Measurements from ENCODE around the gene ADSL. TPM values are rescaled to one million over a fixed set of nuclear protein-coding genes. Genes with fewer than 3 reads are reported as not detected.

The ADSL gene
- total and polyA plus RNA-seq, 2 experiments from 2014 or later = 72.5 to 123 TPM

DNA sequence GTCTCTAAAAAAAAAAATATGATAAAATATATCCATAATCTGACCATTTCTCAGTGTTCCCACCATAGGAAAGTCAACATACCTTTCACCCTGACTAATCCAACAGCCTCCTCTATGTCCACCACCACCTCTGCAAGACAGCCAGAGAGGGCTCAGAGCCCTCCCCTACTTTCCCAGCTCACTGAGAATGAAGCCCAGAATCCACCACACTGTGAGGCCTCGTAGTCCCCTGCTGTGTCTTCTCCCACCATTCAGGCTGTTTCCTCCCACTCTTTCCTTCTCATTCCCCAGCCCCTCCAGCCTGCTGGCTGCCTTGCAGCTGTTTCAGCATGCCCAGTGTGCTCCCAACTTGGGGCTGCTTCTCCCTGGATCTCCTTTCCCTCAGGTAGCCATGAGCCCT, 51.1 kb downstream of the ADSL start:
- no peak overlapping the region for H3K27ac ChIP-seq
- H3K9me3 ChIP-seq (ENCODE audit: low read depth) = no peaks in the 10 kb centered on the region
- no peak for TF ChIP-seq EZH2phosphoT487 (IDR thresholded peaks at IDR 0.05; ENCODE audit: insufficient read depth, low read depth)
- TF ChIP-seq EZH2 (IDR thresholded peaks at IDR 0.05; ENCODE audit: insufficient read depth, poor library complexity, severe bottlenecking) = no peak
- in situ Hi-C loops (cut with MboI) = no loop called here
- H3K4me2 ChIP-seq (ENCODE audit: unreplicated experiment) = no peak overlapping the region
- H3K9me2 ChIP-seq (ENCODE audit: insufficient read depth) = no peaks in the 10 kb centered on the region
- H3K4me1 ChIP-seq (ENCODE audit: insufficient read depth) = no peaks in the 10 kb centered on the region
- no peaks in the 10 kb centered on the region for H3F3A ChIP-seq (ENCODE audit: insufficient read depth)
- peaks cover 7% of the 10 kb centered on the region; the same call in 1 of the 2 replicates for H3K36me3 ChIP-seq (ENCODE audit: low read depth)
- no peaks in the 10 kb centered on the region for H3K27me3 ChIP-seq (replicated peaks; ENCODE audit: insufficient read depth)
- no peaks in the 10 kb centered on the region for H4K20me1 ChIP-seq (ENCODE audit: insufficient read depth)
- H2AFZ ChIP-seq = no peak overlapping the region
- no peak overlapping the region for H3K4me3 ChIP-seq
- H3K79me2 ChIP-seq (ENCODE audit: insufficient read depth) = peaks cover 20% of the 10 kb centered on the region; the same call in 1 of the 2 replicates
- WGBS, 2 experiments (ENCODE audit: low coverage in 1 of 2, low lambda C conversion rate in 2 of 2, missing lambda C conversion rate in 2 of 2) = 95 to 100% methylated on average over 1 of the region's 1 CpG
- no peak overlapping the region for H3K9ac ChIP-seq
- DNase-seq = no peak

GRCh38 chr22:40399621-40400020, 53.3 kb downstream of the ADSL start:
- TF ChIP-seq EZH2phosphoT487 (IDR thresholded peaks at IDR 0.05; ENCODE audit: insufficient read depth, low read depth) = no peak
- no peak for TF ChIP-seq EZH2 (IDR thresholded peaks at IDR 0.05; ENCODE audit: insufficient read depth, poor library complexity, severe bottlenecking)
- WGBS, 2 experiments (ENCODE audit: low coverage in 1 of 2, low lambda C conversion rate in 2 of 2, missing lambda C conversion rate in 2 of 2) = 100% methylated on average over 2 of the region's 2 CpGs
- Histone ChIP-seq H3K79me2 (ENCODE audit: insufficient read depth) (peaks cover 7% of the 10 kb centered on the region; the same call in 1 of the 2 replicates), H3K27ac (no peak overlapping the region), H3K4me1 (ENCODE audit: insufficient read depth) (no peaks in the 10 kb centered on the region), H3K27me3 (replicated peaks; ENCODE audit: insufficient read depth) (no peaks in the 10 kb centered on the region), H3F3A (ENCODE audit: insufficient read depth) (no peaks in the 10 kb centered on the region), H3K9me2 (ENCODE audit: insufficient read depth) (no peaks in the 10 kb centered on the region), H3K4me2 (ENCODE audit: unreplicated experiment) (no peak overlapping the region), H3K36me3 (ENCODE audit: low read depth) (peaks cover 13% of the 10 kb centered on the region; the same call in 1 of the 2 replicates), H2AFZ (no peak overlapping the region), H3K4me3 (no peak overlapping the region), H4K20me1 (ENCODE audit: insufficient read depth) (no peaks in the 10 kb centered on the region), H3K9me3 (ENCODE audit: low read depth) (no peaks in the 10 kb centered on the region), H3K9ac (no peak overlapping the region)
- no peak for DNase-seq
- in situ Hi-C loops (cut with MboI) = no loop called here

- in situ Hi-C loops (cut with MboI) = no loop called here
- TF ChIP-seq EZH2 (IDR thresholded peaks at IDR 0.05; ENCODE audit: insufficient read depth, poor library complexity, severe bottlenecking) (no peak), EZH2phosphoT487 (IDR thresholded peaks at IDR 0.05; ENCODE audit: insufficient read depth, low read depth) (no peak)
- Histone ChIP-seq H3F3A (ENCODE audit: insufficient read depth) (no peaks in the 10 kb centered on the region), H3K4me1 (ENCODE audit: insufficient read depth) (no peaks in the 10 kb centered on the region), H3K9ac (no peak overlapping the region), H2AFZ (no peak overlapping the region), H3K27me3 (replicated peaks; ENCODE audit: insufficient read depth) (no peaks in the 10 kb centered on the region), H3K4me3 (no peak overlapping the region), H3K9me3 (ENCODE audit: low read depth) (no peaks in the 10 kb centered on the region), H4K20me1 (ENCODE audit: insufficient read depth) (no peaks in the 10 kb centered on the region), H3K4me2 (ENCODE audit: unreplicated experiment) (no peak overlapping the region), H3K9me2 (ENCODE audit: insufficient read depth) (no peaks in the 10 kb centered on the region), H3K36me3 (ENCODE audit: low read depth) (peaks cover 15% of the 10 kb centered on the region; the same call in 1 of the 2 replicates), H3K27ac (no peak overlapping the region), H3K79me2 (ENCODE audit: insufficient read depth) (peaks cover 2% of the 10 kb centered on the region; the same call in 1 of the 2 replicates)
- DNase-seq = no peak
- WGBS, 2 experiments (ENCODE audit: low coverage in 1 of 2, low lambda C conversion rate in 2 of 2, missing lambda C conversion rate in 2 of 2) = 93 to 94% methylated on average over 15 of the region's 15 CpGs
These were observed 53.9 kb downstream of the ADSL start for GRCh38 chr22:40400159-40400558.

DNA sequence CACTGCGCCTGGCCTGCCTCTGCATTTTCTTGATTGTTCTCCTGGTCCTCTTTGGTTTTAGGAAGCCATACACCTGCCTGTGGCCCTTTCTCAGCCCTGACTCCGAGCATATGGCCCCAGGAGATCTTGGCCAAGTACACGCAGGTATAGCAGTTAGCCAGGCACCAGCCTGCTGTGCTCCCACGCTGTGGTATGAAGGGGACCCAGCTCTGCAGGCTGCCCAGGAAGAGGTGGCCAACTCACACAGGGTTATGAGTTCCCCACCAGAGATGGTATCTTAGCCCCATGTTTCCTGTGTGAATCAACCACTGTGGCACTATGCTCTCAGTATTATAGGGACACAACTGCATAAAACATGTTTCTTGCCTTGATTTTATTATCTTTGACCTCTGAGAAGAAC, 55.2 kb downstream of the ADSL start:
- Histone ChIP-seq H3K4me1 (ENCODE audit: insufficient read depth) (no peaks in the 10 kb centered on the region), H3K36me3 (ENCODE audit: low read depth) (peaks cover 9% of the 10 kb centered on the region; the same call in 1 of the 2 replicates), H4K20me1 (ENCODE audit: insufficient read depth) (no peaks in the 10 kb centered on the region), H2AFZ (no peak overlapping the region), H3K9me2 (ENCODE audit: insufficient read depth) (no peaks in the 10 kb centered on the region), H3K27me3 (replicated peaks; ENCODE audit: insufficient read depth) (no peaks in the 10 kb centered on the region), H3K9ac (no peak overlapping the region), H3K9me3 (ENCODE audit: low read depth) (no peaks in the 10 kb centered on the region), H3K27ac (no peak overlapping the region), H3F3A (ENCODE audit: insufficient read depth) (no peaks in the 10 kb centered on the region), H3K4me2 (ENCODE audit: unreplicated experiment) (no peak overlapping the region), H3K79me2 (ENCODE audit: insufficient read depth) (no peaks in the 10 kb centered on the region), H3K4me3 (no peak overlapping the region)
- in situ Hi-C loops (cut with MboI) = no loop called here
- 98 to 100% methylated on average over 4 of the region's 4 CpGs for WGBS, 2 experiments (ENCODE audit: low coverage in 1 of 2, low lambda C conversion rate in 2 of 2, missing lambda C conversion rate in 2 of 2)
- no peak for DNase-seq
- TF ChIP-seq EZH2phosphoT487 (IDR thresholded peaks at IDR 0.05; ENCODE audit: insufficient read depth, low read depth) (no peak), EZH2 (IDR thresholded peaks at IDR 0.05; ENCODE audit: insufficient read depth, poor library complexity, severe bottlenecking) (no peak)

DNA sequence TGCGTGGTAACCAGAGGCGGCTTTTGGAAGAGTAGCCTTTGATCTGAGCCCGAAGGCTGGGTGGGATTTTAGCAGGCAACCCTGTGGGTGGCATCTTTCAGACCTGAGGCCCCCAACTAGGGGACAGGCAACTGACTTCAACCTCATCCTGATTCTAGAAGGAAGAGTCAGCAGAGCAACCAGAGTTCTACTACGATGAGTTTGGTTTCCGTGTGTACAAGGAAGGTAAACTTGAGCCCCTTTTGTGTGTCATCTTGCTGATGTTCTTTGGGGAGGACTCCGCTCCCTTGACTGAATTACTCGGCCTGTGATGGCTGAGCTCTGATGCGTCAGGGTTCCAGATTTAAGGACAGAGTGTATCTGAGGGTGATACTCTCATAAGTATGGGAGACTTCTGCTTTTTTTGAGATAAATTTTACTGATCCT, 55.7 kb downstream of the ADSL start:
- Histone ChIP-seq H3K4me3 (no peak overlapping the region), H3K79me2 (ENCODE audit: insufficient read depth) (no peaks in the 10 kb centered on the region), H3K4me1 (ENCODE audit: insufficient read depth) (no peaks in the 10 kb centered on the region), H4K20me1 (ENCODE audit: insufficient read depth) (no peaks in the 10 kb centered on the region), H3K27me3 (replicated peaks; ENCODE audit: insufficient read depth) (no peaks in the 10 kb centered on the region), H3K27ac (no peak overlapping the region), H3K9me3 (ENCODE audit: low read depth) (no peaks in the 10 kb centered on the region), H2AFZ (no peak overlapping the region), H3K9ac (no peak overlapping the region), H3K36me3 (ENCODE audit: low read depth) (peaks cover 9% of the 10 kb centered on the region; the same call in 1 of the 2 replicates), H3K9me2 (ENCODE audit: insufficient read depth) (no peaks in the 10 kb centered on the region), H3K4me2 (ENCODE audit: unreplicated experiment) (no peak overlapping the region), H3F3A (ENCODE audit: insufficient read depth) (no peaks in the 10 kb centered on the region)
- TF ChIP-seq EZH2 (IDR thresholded peaks at IDR 0.05; ENCODE audit: insufficient read depth, poor library complexity, severe bottlenecking) (no peak), EZH2phosphoT487 (IDR thresholded peaks at IDR 0.05; ENCODE audit: insufficient read depth, low read depth) (no peak)
- in situ Hi-C loops (cut with MboI) = no loop called here
- no peak for DNase-seq
- WGBS, 2 experiments (ENCODE audit: low coverage in 1 of 2, low lambda C conversion rate in 2 of 2, missing lambda C conversion rate in 2 of 2) = 96 to 98% methylated on average over 8 of the region's 8 CpGs

Data from GM23248 (cell line).